ENCODE measurements around the gene HINT2.

DNA sequence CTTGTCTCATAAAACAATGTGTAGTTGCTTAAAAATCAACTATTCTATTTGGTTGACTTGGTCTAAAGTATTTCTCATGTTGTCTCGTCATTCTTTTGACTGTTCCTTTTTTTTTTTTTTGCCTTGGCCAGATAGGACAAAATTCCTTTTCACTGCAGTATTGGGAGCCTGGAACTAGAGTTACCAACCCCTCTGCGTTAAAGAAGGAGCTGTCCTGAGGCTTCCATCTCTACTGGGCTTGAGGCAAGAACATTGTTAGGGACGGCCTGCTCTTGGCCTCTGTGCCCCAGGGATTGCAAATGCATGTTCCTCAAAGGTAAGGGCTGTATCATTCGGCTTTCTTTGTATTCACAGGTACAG, 24.8 kb downstream of the HINT2 start:
- TF ChIP-seq EP300 (IDR thresholded peaks at IDR 0.05) = no peak
- TF ChIP-seq POLR2A (IDR thresholded peaks at IDR 0.05) = no peak

Measured in stomach (tissue), 4 donors.